Measurements from ENCODE around the gene ANKRD29. TPM values are rescaled to one million over a fixed set of nuclear protein-coding genes. Genes with fewer than 3 reads are reported as not detected.

Gene ANKRD29
- total and polyA plus RNA-seq, 2 experiments from 2014 or later: 6.6 to 36.6 TPM

DNA sequence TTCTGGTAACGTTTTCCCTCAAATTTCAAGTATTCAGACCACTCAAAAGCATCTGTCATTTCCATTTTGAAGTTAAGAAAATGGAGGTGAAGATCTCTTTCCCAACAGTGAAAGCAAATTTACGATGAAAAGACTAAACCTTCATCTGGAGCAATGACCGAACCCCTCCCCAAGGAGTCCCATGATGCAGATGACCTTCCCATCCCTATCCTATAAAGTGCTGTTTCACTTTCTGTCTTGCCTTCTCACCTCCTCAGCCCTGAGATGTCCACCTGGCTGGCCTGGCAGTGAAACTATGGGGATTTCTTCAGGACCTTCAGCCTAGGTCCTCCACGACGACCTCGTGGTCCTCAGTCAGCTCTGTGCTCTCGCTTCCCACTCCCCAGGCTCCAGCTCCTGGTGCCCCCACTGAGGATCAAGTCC lies 75.5 kb downstream of the ANKRD29 start:
- H3K4me2 ChIP-seq: peak overlapping the region; percentile 45
- Mint-ChIP-seq H3K4me1 (peaks cover 15% of the 10 kb centered on the region), H3K36me3 (ENCODE audit: low read depth) (no peaks in the 10 kb centered on the region), H3K27me3 (ENCODE audit: insufficient read depth, low read depth, poor library complexity) (peaks cover 9% of the 10 kb centered on the region), H3K27ac (peak overlapping the region; percentile 78; the same call in 1 of the 2 replicates), H3K9me3 (no peaks in the 10 kb centered on the region; the same call in 2 of the 3 replicates), H3K4me3 (peak overlapping the region; percentile 95)
- peak overlapping the region; percentile 97 for H3K4me3 ChIP-seq
- no peak for TF ChIP-seq EZH2 (IDR thresholded peaks at IDR 0.05; ENCODE audit: low read depth, unreplicated experiment)
- no peak for TF ChIP-seq JUNB (IDR thresholded peaks at IDR 0.05; ENCODE audit: unreplicated experiment)
- TF ChIP-seq, protein P1, sequence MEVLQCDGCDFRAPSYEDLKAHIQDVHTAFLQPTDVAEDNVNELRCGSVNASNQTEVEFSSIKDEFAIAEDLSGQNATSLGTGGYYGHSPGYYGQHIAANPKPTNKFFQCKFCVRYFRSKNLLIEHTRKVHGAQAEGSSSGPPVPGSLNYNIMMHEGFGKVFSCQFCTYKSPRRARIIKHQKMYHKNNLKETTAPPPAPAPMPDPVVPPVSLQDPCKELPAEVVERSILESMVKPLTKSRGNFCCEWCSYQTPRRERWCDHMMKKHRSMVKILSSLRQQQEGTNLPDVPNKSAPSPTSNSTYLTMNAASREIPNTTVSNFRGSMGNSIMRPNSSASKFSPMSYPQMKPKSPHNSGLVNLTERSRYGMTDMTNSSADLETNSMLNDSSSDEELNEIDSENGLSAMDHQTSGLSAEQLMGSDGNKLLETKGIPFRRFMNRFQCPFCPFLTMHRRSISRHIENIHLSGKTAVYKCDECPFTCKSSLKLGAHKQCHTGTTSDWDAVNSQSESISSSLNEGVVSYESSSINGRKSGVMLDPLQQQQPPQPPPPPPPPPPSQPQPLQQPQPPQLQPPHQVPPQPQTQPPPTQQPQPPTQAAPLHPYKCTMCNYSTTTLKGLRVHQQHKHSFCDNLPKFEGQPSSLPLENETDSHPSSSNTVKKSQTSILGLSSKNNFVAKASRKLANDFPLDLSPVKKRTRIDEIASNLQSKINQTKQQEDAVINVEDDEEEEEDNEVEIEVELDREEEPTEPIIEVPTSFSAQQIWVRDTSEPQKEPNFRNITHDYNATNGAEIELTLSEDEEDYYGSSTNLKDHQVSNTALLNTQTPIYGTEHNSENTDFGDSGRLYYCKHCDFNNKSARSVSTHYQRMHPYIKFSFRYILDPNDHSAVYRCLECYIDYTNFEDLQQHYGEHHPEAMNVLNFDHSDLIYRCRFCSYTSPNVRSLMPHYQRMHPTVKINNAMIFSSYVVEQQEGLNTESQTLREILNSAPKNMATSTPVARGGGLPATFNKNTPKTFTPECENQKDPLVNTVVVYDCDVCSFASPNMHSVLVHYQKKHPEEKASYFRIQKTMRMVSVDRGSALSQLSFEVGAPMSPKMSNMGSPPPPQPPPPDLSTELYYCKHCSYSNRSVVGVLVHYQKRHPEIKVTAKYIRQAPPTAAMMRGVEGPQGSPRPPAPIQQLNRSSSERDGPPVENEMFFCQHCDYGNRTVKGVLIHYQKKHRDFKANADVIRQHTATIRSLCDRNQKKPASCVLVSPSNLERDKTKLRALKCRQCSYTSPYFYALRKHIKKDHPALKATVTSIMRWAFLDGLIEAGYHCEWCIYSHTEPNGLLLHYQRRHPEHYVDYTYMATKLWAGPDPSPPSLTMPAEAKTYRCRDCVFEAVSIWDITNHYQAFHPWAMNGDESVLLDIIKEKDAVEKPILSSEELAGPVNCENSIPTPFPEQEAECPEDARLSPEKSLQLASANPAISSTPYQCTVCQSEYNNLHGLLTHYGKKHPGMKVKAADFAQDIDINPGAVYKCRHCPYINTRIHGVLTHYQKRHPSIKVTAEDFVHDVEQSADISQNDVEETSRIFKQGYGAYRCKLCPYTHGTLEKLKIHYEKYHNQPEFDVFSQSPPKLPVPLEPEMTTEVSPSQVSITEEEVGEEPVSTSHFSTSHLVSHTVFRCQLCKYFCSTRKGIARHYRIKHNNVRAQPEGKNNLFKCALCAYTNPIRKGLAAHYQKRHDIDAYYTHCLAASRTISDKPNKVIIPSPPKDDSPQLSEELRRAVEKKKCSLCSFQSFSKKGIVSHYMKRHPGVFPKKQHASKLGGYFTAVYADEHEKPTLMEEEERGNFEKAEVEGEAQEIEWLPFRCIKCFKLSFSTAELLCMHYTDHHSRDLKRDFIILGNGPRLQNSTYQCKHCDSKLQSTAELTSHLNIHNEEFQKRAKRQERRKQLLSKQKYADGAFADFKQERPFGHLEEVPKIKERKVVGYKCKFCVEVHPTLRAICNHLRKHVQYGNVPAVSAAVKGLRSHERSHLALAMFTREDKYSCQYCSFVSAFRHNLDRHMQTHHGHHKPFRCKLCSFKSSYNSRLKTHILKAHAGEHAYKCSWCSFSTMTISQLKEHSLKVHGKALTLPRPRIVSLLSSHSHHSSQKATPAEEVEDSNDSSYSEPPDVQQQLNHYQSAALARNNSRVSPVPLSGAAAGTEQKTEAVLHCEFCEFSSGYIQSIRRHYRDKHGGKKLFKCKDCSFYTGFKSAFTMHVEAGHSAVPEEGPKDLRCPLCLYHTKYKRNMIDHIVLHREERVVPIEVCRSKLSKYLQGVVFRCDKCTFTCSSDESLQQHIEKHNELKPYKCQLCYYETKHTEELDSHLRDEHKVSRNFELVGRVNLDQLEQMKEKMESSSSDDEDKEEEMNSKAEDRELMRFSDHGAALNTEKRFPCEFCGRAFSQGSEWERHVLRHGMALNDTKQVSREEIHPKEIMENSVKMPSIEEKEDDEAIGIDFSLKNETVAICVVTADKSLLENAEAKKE (CRISPR knock-in tag; IDR thresholded peaks at IDR 0.05): no peak
- no peak for TF ChIP-seq ZNF331 (CRISPR knock-in tag; IDR thresholded peaks at IDR 0.05; ENCODE audit: low read depth)
- no peak for TF ChIP-seq POLR2AphosphoS5 (IDR thresholded peaks at IDR 0.05; ENCODE audit: low read depth)
- TF ChIP-seq EZH2phosphoT487 (IDR thresholded peaks at IDR 0.05; ENCODE audit: unreplicated experiment): no peak
- TF ChIP-seq CTCF (conservative IDR thresholded peaks at IDR 0.05; ENCODE audit: low read depth in 2 of 2): no peak
- TF ChIP-seq, protein P2, sequence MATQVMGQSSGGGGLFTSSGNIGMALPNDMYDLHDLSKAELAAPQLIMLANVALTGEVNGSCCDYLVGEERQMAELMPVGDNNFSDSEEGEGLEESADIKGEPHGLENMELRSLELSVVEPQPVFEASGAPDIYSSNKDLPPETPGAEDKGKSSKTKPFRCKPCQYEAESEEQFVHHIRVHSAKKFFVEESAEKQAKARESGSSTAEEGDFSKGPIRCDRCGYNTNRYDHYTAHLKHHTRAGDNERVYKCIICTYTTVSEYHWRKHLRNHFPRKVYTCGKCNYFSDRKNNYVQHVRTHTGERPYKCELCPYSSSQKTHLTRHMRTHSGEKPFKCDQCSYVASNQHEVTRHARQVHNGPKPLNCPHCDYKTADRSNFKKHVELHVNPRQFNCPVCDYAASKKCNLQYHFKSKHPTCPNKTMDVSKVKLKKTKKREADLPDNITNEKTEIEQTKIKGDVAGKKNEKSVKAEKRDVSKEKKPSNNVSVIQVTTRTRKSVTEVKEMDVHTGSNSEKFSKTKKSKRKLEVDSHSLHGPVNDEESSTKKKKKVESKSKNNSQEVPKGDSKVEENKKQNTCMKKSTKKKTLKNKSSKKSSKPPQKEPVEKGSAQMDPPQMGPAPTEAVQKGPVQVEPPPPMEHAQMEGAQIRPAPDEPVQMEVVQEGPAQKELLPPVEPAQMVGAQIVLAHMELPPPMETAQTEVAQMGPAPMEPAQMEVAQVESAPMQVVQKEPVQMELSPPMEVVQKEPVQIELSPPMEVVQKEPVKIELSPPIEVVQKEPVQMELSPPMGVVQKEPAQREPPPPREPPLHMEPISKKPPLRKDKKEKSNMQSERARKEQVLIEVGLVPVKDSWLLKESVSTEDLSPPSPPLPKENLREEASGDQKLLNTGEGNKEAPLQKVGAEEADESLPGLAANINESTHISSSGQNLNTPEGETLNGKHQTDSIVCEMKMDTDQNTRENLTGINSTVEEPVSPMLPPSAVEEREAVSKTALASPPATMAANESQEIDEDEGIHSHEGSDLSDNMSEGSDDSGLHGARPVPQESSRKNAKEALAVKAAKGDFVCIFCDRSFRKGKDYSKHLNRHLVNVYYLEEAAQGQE (IDR thresholded peaks at IDR 0.05; ENCODE audit: unreplicated experiment): no peak
- TF ChIP-seq, protein P3, sequence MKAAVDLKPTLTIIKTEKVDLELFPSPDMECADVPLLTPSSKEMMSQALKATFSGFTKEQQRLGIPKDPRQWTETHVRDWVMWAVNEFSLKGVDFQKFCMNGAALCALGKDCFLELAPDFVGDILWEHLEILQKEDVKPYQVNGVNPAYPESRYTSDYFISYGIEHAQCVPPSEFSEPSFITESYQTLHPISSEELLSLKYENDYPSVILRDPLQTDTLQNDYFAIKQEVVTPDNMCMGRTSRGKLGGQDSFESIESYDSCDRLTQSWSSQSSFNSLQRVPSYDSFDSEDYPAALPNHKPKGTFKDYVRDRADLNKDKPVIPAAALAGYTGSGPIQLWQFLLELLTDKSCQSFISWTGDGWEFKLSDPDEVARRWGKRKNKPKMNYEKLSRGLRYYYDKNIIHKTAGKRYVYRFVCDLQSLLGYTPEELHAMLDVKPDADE (IDR thresholded peaks at IDR 0.05): no peak
- TF ChIP-seq STAT1 (IDR thresholded peaks at IDR 0.05; ENCODE audit: unreplicated experiment): no peak
- no peak for TF ChIP-seq CREB1 (CRISPR knock-in tag; IDR thresholded peaks at IDR 0.05; ENCODE audit: low read depth)
- no peak for TF ChIP-seq NANOG (IDR thresholded peaks at IDR 0.05; ENCODE audit: borderline replicate concordance)
- TF ChIP-seq ZNF114 (CRISPR knock-in tag; IDR thresholded peaks at IDR 0.05): no peak
- H3K4me1 ChIP-seq (ENCODE audit: insufficient read depth): peaks cover 31% of the 10 kb centered on the region; the same call in 1 of the 2 replicates
- ATAC-seq: no peak
- H4K20me1 ChIP-seq (replicated peaks; ENCODE audit: insufficient read depth): peaks cover 11% of the 10 kb centered on the region
- 0 out of 2 replicates have a peak, but pooled peaks cover 4% of the 10 kb centered on the region for H3K9me2 ChIP-seq (ENCODE audit: insufficient read depth)
- H3K79me2 ChIP-seq (replicated peaks; ENCODE audit: insufficient read depth): peaks cover 38% of the 10 kb centered on the region
- H3F3A ChIP-seq (replicated peaks; ENCODE audit: low read depth): peaks cover 7% of the 10 kb centered on the region; the same call in 1 of the 2 replicates
- H2AFZ ChIP-seq: peak overlapping the region; percentile 76; the same call in 1 of the 2 replicates
- DNase-seq (ENCODE audit: low spot score): peak; percentile 9
- H3K27ac ChIP-seq (ENCODE audit: low read depth): no peak overlapping the region
- H3K27me3 ChIP-seq (ENCODE audit: insufficient read depth): no peaks in the 10 kb centered on the region; the same call in 1 of the 2 replicates
- no peaks in the 10 kb centered on the region for H3K36me3 ChIP-seq (ENCODE audit: insufficient read depth)
